ENCODE measurements around the gene NOL12.
"Not testable (repeated sequence)": the region's sequence is repeated elsewhere in the genome, so short reads cannot be mapped to it uniquely, and the experiment has no call there.

The NOL12 gene

GRCh38 chr22:37716708-37717107, 30.6 kb downstream of the NOL12 start:
- H3K4me3 ChIP-seq (ENCODE audit: low read length): no peak overlapping the region
- no peak for TF ChIP-seq CTCF (conservative IDR thresholded peaks at IDR 0.05; ENCODE audit: low read depth, low read length)
- no peak for DNase-seq (ENCODE audit: low read depth)

- H3K4me3 ChIP-seq (ENCODE audit: low read length); DNase-seq (ENCODE audit: low read depth): not testable (repeated sequence)
Observed at GRCh38 chr22:37717235-37717634, 31.1 kb downstream of the NOL12 start.

GRCh38 chr22:37717746-37718305, 31.7 kb downstream of the NOL12 start:
- not testable (repeated sequence) for H3K4me3 ChIP-seq (ENCODE audit: low read length); DNase-seq (ENCODE audit: low read depth)

GRCh38 chr22:37725551-37726240, 39.6 kb downstream of the NOL12 start:
- TF ChIP-seq CTCF (conservative IDR thresholded peaks at IDR 0.05; ENCODE audit: low read depth, low read length): no peak
- no peak overlapping the region for H3K4me3 ChIP-seq (ENCODE audit: low read length)
- DNase-seq (ENCODE audit: low read depth): no peak

- DNase-seq (ENCODE audit: low read depth): no peak
- H3K4me3 ChIP-seq (ENCODE audit: low read length): no peak overlapping the region
Observed at GRCh38 chr22:37726241-37726887, 40.2 kb downstream of the NOL12 start.

GRCh38 chr22:37728620-37729019, 42.5 kb downstream of the NOL12 start:
- TF ChIP-seq CTCF (conservative IDR thresholded peaks at IDR 0.05; ENCODE audit: low read depth, low read length): no peak
- DNase-seq (ENCODE audit: low read depth): no peak
- H3K4me3 ChIP-seq (ENCODE audit: low read length): no peak overlapping the region

More at GRCh38 chr22:37726241-37726887, 40.2 kb downstream of the NOL12 start:
- TF ChIP-seq CTCF (conservative IDR thresholded peaks at IDR 0.05; ENCODE audit: low read depth, low read length): peak; percentile 12

GRCh38 chr22:37731804-37732471, 45.8 kb downstream of the NOL12 start:
- DNase-seq (ENCODE audit: low read depth): no peak
- no peak for TF ChIP-seq CTCF (conservative IDR thresholded peaks at IDR 0.05; ENCODE audit: low read depth, low read length)
- no peak overlapping the region for H3K4me3 ChIP-seq (ENCODE audit: low read length)

All from retinal pigment epithelial cell (primary cell).